Measurements from ENCODE around the gene ROBO2.

The ROBO2 gene

GRCh38 chr3:77244981-77245380, 205.1 kb downstream of the ROBO2 start:
- no peak overlapping the region for H3K4me3 ChIP-seq (ENCODE audit: low read length)
- no peak for TF ChIP-seq CTCF (IDR thresholded peaks at IDR 0.05; ENCODE audit: insufficient read depth, low read depth, low read length, missing control alignments)
- DNase-seq (ENCODE audit: low read depth), result no peak

- no peak for TF ChIP-seq CTCF (IDR thresholded peaks at IDR 0.05; ENCODE audit: insufficient read depth, low read depth, low read length, missing control alignments)
- no peak for DNase-seq (ENCODE audit: low read depth)
- no peak overlapping the region for H3K4me3 ChIP-seq (ENCODE audit: low read length)
Observed at GRCh38 chr3:77247061-77247460, 207.2 kb downstream of the ROBO2 start.

- DNase-seq (ENCODE audit: low read depth), result no peak
- H3K4me3 ChIP-seq (ENCODE audit: low read length), result no peak overlapping the region
- TF ChIP-seq CTCF (IDR thresholded peaks at IDR 0.05; ENCODE audit: insufficient read depth, low read depth, low read length, missing control alignments), result no peak
Observed at GRCh38 chr3:77247817-77248216, 207.9 kb downstream of the ROBO2 start.

- DNase-seq (ENCODE audit: low read depth), result no peak
- H3K4me3 ChIP-seq (ENCODE audit: low read length), result no peak overlapping the region
- TF ChIP-seq CTCF (IDR thresholded peaks at IDR 0.05; ENCODE audit: insufficient read depth, low read depth, low read length, missing control alignments), result no peak
Observed at GRCh38 chr3:77248420-77248819, 208.5 kb downstream of the ROBO2 start.

- DNase-seq (ENCODE audit: low read depth), result no peak
- no peak for TF ChIP-seq CTCF (IDR thresholded peaks at IDR 0.05; ENCODE audit: insufficient read depth, low read depth, low read length, missing control alignments)
- no peak overlapping the region for H3K4me3 ChIP-seq (ENCODE audit: low read length)
Observed at GRCh38 chr3:77251136-77251535, 211.2 kb downstream of the ROBO2 start.

DNA sequence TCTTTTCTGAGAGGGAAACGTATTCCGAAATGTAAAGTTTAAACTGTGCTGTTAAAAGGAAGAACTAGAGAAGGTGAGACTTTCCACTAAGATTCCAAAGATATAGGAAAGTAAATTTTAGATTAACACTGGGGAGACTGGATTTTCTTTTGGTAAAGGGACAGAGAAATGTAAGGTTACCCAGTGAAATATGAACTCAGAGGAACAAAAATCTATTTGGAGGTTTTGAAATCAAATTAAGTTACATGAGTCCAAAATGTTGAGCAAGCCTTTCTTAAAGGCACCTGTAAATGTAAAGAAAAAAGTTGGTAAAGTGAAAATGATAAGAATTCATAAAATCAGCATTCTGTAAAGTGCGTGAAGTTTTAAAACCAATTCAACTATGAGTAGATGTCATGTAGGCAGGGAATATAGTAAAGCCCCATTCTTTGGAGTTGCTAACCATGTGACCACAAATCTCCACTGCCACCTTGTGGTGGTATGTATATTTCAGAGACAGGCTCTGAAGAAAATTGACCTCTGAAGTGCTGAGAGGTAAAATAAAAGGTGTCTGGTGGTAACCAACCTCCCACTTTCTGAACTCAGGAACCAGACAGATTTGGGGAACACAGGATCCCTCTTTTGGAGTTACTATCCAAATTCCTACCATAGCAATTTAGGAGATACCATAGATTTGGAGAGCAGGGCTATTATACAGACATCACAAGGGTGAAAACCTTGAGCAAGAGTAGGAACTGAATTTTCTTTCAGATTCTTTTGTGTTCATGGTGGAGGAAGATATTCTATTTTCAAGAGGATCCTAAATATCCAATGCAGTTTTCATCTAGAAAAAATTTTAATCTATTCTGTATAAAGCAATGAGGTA, 215.3 kb downstream of the ROBO2 start:
- no peak overlapping the region for H3K4me3 ChIP-seq (ENCODE audit: low read length)
- DNase-seq (ENCODE audit: low read depth), result peak; percentile 77
- TF ChIP-seq CTCF (IDR thresholded peaks at IDR 0.05; ENCODE audit: insufficient read depth, low read depth, low read length, missing control alignments), result peak; percentile 74
